Measurements from ENCODE around the gene SLC2A5.

DNA sequence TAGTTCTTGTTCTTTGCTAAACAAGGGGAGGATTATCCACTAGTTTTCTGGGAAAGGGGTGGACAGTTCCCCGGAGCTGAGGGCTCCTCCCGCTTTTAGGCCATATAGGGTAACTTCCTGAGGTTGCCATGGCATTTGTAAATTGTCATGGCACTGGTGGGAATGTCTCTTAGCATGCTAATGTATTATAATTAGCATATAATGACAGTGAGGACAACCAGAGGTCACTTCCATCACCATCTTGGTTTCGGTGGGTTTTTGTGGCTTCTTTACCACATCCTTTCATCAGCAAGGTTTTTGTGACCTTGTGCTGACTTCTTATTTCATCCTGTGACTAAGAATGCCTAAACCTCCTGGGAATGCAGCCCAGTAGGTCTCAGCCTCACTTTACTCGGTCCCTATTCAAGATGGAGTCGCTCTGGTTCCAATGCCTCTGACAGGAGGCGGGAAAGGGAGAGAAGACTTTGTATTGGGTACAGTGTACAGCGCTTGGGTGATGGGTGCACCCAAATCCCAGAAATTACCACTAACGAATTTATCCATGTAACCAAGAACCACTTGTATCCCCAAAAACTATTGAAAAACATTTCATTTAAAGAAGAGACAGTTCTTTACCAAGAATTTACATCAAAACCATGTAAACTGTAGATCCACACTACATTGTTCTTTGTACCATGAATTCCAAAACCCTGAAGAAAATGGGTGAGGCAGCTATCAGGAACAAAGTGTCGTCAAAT is 8.7 kb upstream of the SLC2A5 start:
- TF ChIP-seq POLR2AphosphoS5 (IDR thresholded peaks at IDR 0.05; ENCODE audit: low read depth, low read length), result no peak
- TF ChIP-seq POLR2A (IDR thresholded peaks at IDR 0.05; ENCODE audit: low read depth, low read length), result no peak
- peak; percentile 94 for TF ChIP-seq POU2F2 (IDR thresholded peaks at IDR 0.05; ENCODE audit: low read depth, low read length)
- no peak for TF ChIP-seq TAF1 (IDR thresholded peaks at IDR 0.05; ENCODE audit: low read depth, low read length)
